Liver (tissue), 9 donors: Measurements from ENCODE around the gene SNX13. TPM values are rescaled to one million over a fixed set of nuclear protein-coding genes. Genes with fewer than 3 reads are reported as not detected.

Source experiments
- DNase-seq: peaks from one replicate; pipeline ENCODE4 v3.0.0-alpha.2; 2017; ENCODE audit warnings: low spot score
- H3K27ac ChIP-seq, 2 donors: one replicate each; pipeline ENCODE4 v1.7.0; 2013; ENCODE audit warnings: inconsistent platforms in 2 of 2, low read length in 2 of 2, control low read depth in 1 of 2, low read depth in 1 of 2, mild to moderate bottlenecking in 1 of 2
- H3K27me3 ChIP-seq, 4 donors: one replicate each; pipeline versions ENCODE4 v1.6.1 to v1.7.0; 2013; ENCODE audit warnings: low read length in 3 of 4, inconsistent platforms in 1 of 4, mild to moderate bottlenecking in 1 of 4, moderate library complexity in 1 of 4; ENCODE audit not compliant: control insufficient read depth in 4 of 4, insufficient read depth in 4 of 4
- H3K36me3 ChIP-seq, 4 donors: one replicate each; pipeline versions ENCODE4 v1.6.1 to v1.7.0; 2013; ENCODE audit warnings: low read length in 3 of 4, mild to moderate bottlenecking in 3 of 4, low read depth in 1 of 4, moderate library complexity in 1 of 4; ENCODE audit not compliant: control insufficient read depth in 4 of 4, insufficient read depth in 3 of 4
- H3K4me1 ChIP-seq, 4 donors: one replicate each; pipeline versions ENCODE4 v1.6.1 to v1.7.0; 2013; ENCODE audit warnings: low read length in 3 of 4, mild to moderate bottlenecking in 3 of 4, moderate library complexity in 1 of 4; ENCODE audit not compliant: control insufficient read depth in 4 of 4, insufficient read depth in 4 of 4
- H3K4me3 ChIP-seq, 3 donors: one replicate each; pipeline versions ENCODE4 v1.6.1 to v1.7.0; 2013; ENCODE audit warnings: low read length in 3 of 3, control low read depth in 1 of 3, low read depth in 1 of 3, mild to moderate bottlenecking in 1 of 3
- H3K9ac ChIP-seq, 2 donors: one replicate each; pipeline ENCODE4 v1.7.0; 2013; ENCODE audit warnings: low read length in 2 of 2, mild to moderate bottlenecking in 2 of 2, moderate library complexity in 2 of 2, control low read depth in 1 of 2, low read depth in 1 of 2
- H3K9me3 ChIP-seq, 4 donors: one replicate each; pipeline versions ENCODE4 v1.6.1 to v1.7.0; 2013; ENCODE audit warnings: low read length in 3 of 4; ENCODE audit not compliant: control insufficient read depth in 4 of 4
- EGR1 ChIP-seq, 2 donors: IDR thresholded peaks; 2 replicates each; pipeline ENCODE4 v1.6.1; 2016 to 2018; ENCODE audit warnings: antibody characterized with exemption in 2 of 2, low read depth in 2 of 2
- FOXA1 ChIP-seq: IDR thresholded peaks from 2 replicates; pipeline ENCODE4 v1.6.1; 2016; ENCODE audit warnings: antibody characterized with exemption
- FOXA2 ChIP-seq: IDR thresholded peaks from 2 replicates; pipeline ENCODE4 v1.6.1; 2016; ENCODE audit warnings: antibody characterized with exemption
- GABPA ChIP-seq, 2 donors: IDR thresholded peaks in 1 of 2; conservative IDR thresholded peaks in 1 of 2; 2 replicates each; pipeline ENCODE4 v1.6.1; 2016; ENCODE audit warnings: antibody characterized with exemption in 2 of 2, mild to moderate bottlenecking in 1 of 2, moderate library complexity in 1 of 2
- HNF4A ChIP-seq, 2 donors: conservative IDR thresholded peaks; 2 replicates each; pipeline ENCODE4 v1.6.1; 2016; ENCODE audit warnings: antibody characterized with exemption in 2 of 2, mild to moderate bottlenecking in 2 of 2
- HNF4G ChIP-seq: IDR thresholded peaks from 2 replicates; pipeline ENCODE4 v1.6.1; 2016; ENCODE audit warnings: antibody characterized with exemption
- JUND ChIP-seq, 2 donors: IDR thresholded peaks; 2 replicates each; pipeline ENCODE4 v1.6.1; 2016; ENCODE audit warnings: antibody characterized with exemption in 2 of 2
- NR2F2 ChIP-seq: IDR thresholded peaks from 2 replicates; pipeline ENCODE4 v1.6.1; 2016; ENCODE audit warnings: antibody characterized with exemption
- RAD21 ChIP-seq, 2 donors: IDR thresholded peaks; 2 replicates each; pipeline ENCODE4 v1.6.1; 2016; ENCODE audit warnings: antibody characterized with exemption in 2 of 2, mild to moderate bottlenecking in 2 of 2
- RXRA ChIP-seq, 2 donors: IDR thresholded peaks; 2 replicates each; pipeline ENCODE4 v1.6.1; 2017 to 2018; ENCODE audit warnings: antibody characterized with exemption in 2 of 2, mild to moderate bottlenecking in 1 of 2
- SP1 ChIP-seq: IDR thresholded peaks from 2 replicates; pipeline ENCODE4 v1.6.1; 2018; ENCODE audit warnings: antibody characterized with exemption, mild to moderate bottlenecking
- TAF1 ChIP-seq: conservative IDR thresholded peaks from 2 replicates; pipeline ENCODE4 v1.6.1; 2016; ENCODE audit warnings: antibody characterized with exemption, mild to moderate bottlenecking
- YY1 ChIP-seq: IDR thresholded peaks from 2 replicates; pipeline ENCODE4 v1.6.1; 2016; ENCODE audit warnings: antibody characterized with exemption, mild to moderate bottlenecking
- polyA plus RNA-seq, 2 donors: library from polyadenylated mRNA; stranded (reverse) in 1 of 2; unstranded in 1 of 2; fragments of 200-250 nt in 1 of 2; fragments of >200 nt in 1 of 2; fragmentation: Nextera tagmentation in 1 of 2; extraction: Ambion mirVana in 1 of 2; gene quantifications; one replicate each; pipeline versions ENCODE4 v1.2.1 to v1.2.3, GENCODE V29; 2013 to 2015
- total RNA-seq, 2 donors: library from RNA; depleted of rRNA; stranded (reverse); fragments of >200 nt; gene quantifications; one replicate each; pipeline ENCODE4 v1.2.3, GENCODE V29; 2014
- TF ChIP-seq, protein P1 (sequence below): IDR thresholded peaks from 2 replicates; pipeline ENCODE4 v1.6.1; 2016; ENCODE audit warnings: antibody characterized with exemption
- TF ChIP-seq, protein P2 (sequence below): fragments of 150-350 bp; IDR thresholded peaks from 2 replicates; pipeline ENCODE4 v1.5.1; 2017; ENCODE audit warnings: improper control_type of control experiment, low read depth, low read length; ENCODE audit not compliant: missing input control
- TF ChIP-seq, protein P3 (sequence below): IDR thresholded peaks from 2 replicates; pipeline ENCODE4 v1.6.1; 2016; ENCODE audit warnings: antibody characterized with exemption
- TF ChIP-seq, protein P4 (sequence below): IDR thresholded peaks from 2 replicates; pipeline ENCODE4 v1.6.1; 2016; ENCODE audit warnings: antibody characterized with exemption
- TF ChIP-seq, protein P5 (sequence below): IDR thresholded peaks from 2 replicates; pipeline ENCODE4 v1.6.1; 2016; ENCODE audit warnings: antibody characterized with exemption, mild to moderate bottlenecking
- donor health status: healthy.
- donor health status: healthy.
- donor health status: healthy.
- donor health status: healthy.
- donor health status: healthy.

SNX13 gene
- total and polyA plus RNA-seq, 4 donors, result 5.4 to 28.1 (median 14.0) TPM

DNA sequence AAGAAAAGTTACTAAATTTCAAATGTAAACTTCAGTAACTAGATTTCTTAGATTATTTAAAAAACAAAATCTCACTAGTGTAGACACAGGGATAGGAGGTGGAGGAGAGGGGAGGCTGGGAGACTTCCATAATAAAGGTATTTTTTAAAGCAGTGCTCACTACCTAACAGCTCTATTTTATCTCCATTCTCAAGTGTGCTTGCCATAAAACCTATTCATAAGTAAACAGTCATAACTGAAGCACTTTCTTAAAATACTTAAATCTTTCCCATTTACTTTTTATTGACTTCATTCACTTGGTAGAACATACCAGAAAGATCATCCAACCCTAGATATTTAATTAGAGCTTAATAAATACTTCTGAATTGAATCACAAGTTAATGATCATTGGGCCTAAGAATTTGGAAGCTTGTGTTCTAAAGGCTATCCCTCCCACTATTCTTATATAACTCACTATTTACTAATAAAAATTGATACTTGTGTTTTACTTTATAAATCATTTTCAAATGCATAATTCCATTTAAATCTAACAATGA lies 107.4 kb downstream of the SNX13 start:
- Histone ChIP-seq H3K9me3 (no peaks in the 10 kb centered on the region), H3K9ac (no peak overlapping the region), H3K4me3 (no peak overlapping the region), H3K36me3 (peaks cover 0 to 5% (median 3%) of the 10 kb centered on the region in 4 donors), H3K4me1 (no peaks in the 10 kb centered on the region), H3K27me3 (no peaks in the 10 kb centered on the region), H3K27ac (no peak overlapping the region)
- no peak for DNase-seq
- TF ChIP-seq SP1 (no peak), EGR1 (IDR thresholded peaks at IDR 0.05; ENCODE audit: low read depth in 2 of 2) (no peak), JUND (IDR thresholded peaks at IDR 0.05) (no peak), RAD21 (IDR thresholded peaks at IDR 0.05) (no peak), HNF4G (no peak), FOXA2 (no peak), YY1 (no peak), FOXA1 (no peak), TAF1 (no peak), HNF4A (conservative IDR thresholded peaks at IDR 0.05) (no peak), RXRA (IDR thresholded peaks at IDR 0.05) (no peak), GABPA (IDR thresholded peaks at IDR 0.05 in 1 of 2, conservative IDR thresholded peaks at IDR 0.05 in 1 of 2) (no peak), NR2F2 (no peak)
- TF ChIP-seq, protein P1, sequence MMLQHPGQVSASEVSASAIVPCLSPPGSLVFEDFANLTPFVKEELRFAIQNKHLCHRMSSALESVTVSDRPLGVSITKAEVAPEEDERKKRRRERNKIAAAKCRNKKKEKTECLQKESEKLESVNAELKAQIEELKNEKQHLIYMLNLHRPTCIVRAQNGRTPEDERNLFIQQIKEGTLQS, result no peak
- TF ChIP-seq, protein P2, sequence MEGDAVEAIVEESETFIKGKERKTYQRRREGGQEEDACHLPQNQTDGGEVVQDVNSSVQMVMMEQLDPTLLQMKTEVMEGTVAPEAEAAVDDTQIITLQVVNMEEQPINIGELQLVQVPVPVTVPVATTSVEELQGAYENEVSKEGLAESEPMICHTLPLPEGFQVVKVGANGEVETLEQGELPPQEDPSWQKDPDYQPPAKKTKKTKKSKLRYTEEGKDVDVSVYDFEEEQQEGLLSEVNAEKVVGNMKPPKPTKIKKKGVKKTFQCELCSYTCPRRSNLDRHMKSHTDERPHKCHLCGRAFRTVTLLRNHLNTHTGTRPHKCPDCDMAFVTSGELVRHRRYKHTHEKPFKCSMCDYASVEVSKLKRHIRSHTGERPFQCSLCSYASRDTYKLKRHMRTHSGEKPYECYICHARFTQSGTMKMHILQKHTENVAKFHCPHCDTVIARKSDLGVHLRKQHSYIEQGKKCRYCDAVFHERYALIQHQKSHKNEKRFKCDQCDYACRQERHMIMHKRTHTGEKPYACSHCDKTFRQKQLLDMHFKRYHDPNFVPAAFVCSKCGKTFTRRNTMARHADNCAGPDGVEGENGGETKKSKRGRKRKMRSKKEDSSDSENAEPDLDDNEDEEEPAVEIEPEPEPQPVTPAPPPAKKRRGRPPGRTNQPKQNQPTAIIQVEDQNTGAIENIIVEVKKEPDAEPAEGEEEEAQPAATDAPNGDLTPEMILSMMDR, result no peak
- TF ChIP-seq, protein P3, sequence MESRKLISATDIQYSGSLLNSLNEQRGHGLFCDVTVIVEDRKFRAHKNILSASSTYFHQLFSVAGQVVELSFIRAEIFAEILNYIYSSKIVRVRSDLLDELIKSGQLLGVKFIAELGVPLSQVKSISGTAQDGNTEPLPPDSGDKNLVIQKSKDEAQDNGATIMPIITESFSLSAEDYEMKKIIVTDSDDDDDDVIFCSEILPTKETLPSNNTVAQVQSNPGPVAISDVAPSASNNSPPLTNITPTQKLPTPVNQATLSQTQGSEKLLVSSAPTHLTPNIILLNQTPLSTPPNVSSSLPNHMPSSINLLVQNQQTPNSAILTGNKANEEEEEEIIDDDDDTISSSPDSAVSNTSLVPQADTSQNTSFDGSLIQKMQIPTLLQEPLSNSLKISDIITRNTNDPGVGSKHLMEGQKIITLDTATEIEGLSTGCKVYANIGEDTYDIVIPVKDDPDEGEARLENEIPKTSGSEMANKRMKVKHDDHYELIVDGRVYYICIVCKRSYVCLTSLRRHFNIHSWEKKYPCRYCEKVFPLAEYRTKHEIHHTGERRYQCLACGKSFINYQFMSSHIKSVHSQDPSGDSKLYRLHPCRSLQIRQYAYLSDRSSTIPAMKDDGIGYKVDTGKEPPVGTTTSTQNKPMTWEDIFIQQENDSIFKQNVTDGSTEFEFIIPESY, result no peak
- TF ChIP-seq, protein P4, sequence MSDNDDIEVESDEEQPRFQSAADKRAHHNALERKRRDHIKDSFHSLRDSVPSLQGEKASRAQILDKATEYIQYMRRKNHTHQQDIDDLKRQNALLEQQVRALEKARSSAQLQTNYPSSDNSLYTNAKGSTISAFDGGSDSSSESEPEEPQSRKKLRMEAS, result no peak
- TF ChIP-seq, protein P5, sequence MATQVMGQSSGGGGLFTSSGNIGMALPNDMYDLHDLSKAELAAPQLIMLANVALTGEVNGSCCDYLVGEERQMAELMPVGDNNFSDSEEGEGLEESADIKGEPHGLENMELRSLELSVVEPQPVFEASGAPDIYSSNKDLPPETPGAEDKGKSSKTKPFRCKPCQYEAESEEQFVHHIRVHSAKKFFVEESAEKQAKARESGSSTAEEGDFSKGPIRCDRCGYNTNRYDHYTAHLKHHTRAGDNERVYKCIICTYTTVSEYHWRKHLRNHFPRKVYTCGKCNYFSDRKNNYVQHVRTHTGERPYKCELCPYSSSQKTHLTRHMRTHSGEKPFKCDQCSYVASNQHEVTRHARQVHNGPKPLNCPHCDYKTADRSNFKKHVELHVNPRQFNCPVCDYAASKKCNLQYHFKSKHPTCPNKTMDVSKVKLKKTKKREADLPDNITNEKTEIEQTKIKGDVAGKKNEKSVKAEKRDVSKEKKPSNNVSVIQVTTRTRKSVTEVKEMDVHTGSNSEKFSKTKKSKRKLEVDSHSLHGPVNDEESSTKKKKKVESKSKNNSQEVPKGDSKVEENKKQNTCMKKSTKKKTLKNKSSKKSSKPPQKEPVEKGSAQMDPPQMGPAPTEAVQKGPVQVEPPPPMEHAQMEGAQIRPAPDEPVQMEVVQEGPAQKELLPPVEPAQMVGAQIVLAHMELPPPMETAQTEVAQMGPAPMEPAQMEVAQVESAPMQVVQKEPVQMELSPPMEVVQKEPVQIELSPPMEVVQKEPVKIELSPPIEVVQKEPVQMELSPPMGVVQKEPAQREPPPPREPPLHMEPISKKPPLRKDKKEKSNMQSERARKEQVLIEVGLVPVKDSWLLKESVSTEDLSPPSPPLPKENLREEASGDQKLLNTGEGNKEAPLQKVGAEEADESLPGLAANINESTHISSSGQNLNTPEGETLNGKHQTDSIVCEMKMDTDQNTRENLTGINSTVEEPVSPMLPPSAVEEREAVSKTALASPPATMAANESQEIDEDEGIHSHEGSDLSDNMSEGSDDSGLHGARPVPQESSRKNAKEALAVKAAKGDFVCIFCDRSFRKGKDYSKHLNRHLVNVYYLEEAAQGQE, result no peak
